GM19193 (cell line): Measurements from ENCODE around the gene TGFBR3L.

Experiments used
- POLR2A ChIP-seq: IDR thresholded peaks from 4 replicates; pipeline ENCODE4 v1.6.1; 2011; ENCODE audit not compliant: insufficient read depth, insufficient read length; ENCODE audit errors: extremely low read depth

Gene TGFBR3L

GRCh38 chr19:7907544-7907943 lies 7.1 kb upstream of the TGFBR3L start:
- no peak for TF ChIP-seq POLR2A

- no peak for TF ChIP-seq POLR2A
Measured at GRCh38 chr19:7908078-7908699, 6.4 kb upstream of the TGFBR3L start.

- TF ChIP-seq POLR2A = no peak
Measured at GRCh38 chr19:7908742-7909461, 5.7 kb upstream of the TGFBR3L start.

- TF ChIP-seq POLR2A = no peak
Measured at GRCh38 chr19:7909471-7910067, 5.1 kb upstream of the TGFBR3L start.

GRCh38 chr19:7910321-7911161 lies 4.1 kb upstream of the TGFBR3L start:
- TF ChIP-seq POLR2A = no peak

- TF ChIP-seq POLR2A = no peak
Measured at GRCh38 chr19:7911508-7912143, 3.0 kb upstream of the TGFBR3L start.

- TF ChIP-seq POLR2A = no peak
Measured at GRCh38 chr19:7912144-7912696, 2.4 kb upstream of the TGFBR3L start.

GRCh38 chr19:7912697-7913564 lies 1.7 kb upstream of the TGFBR3L start:
- TF ChIP-seq POLR2A = no peak

- TF ChIP-seq POLR2A = no peak
Measured at GRCh38 chr19:7913652-7914051, 978 bp upstream of the TGFBR3L start.

- TF ChIP-seq POLR2A = no peak
Measured at GRCh38 chr19:7914099-7914498, 531 bp upstream of the TGFBR3L start.

GRCh38 chr19:7915250-7916102 lies 846 bp downstream of the TGFBR3L start:
- no peak for TF ChIP-seq POLR2A

GRCh38 chr19:7916103-7916954 lies 1.7 kb downstream of the TGFBR3L start:
- no peak for TF ChIP-seq POLR2A

GRCh38 chr19:7916955-7917266 lies 2.3 kb downstream of the TGFBR3L start:
- no peak for TF ChIP-seq POLR2A
